Left colon (tissue), 2 donors: ENCODE data around the gene PHKG2. TPM values are rescaled to one million over a fixed set of nuclear protein-coding genes. Genes with fewer than 3 reads are reported as not detected.

Source experiments
- ATAC-seq: fragments of 200-7000 bp; cut with Tn5 transposase; one replicate; pipeline ENCODE4 v1.9.1; 2020; ENCODE audit warnings: mild to moderate bottlenecking, moderate library complexity
- DNase-seq, 2 donors: peaks; one replicate each; pipeline ENCODE4 v3.0.0-alpha.2; 2020
- intact Hi-C, 2 donors: fragments of 100-400 bp; cut with DNase I in 1 of 2; cut with micrococcal nuclease in 1 of 2; formaldehyde crosslinking; loops; one replicate each; pipeline versions ENCODE4 v1.11.2 to v1.14.0; 2022; cut with DNase I, micrococcal nuclease
- total RNA-seq, 2 donors: library from RNA; stranded (reverse); fragmentation: NEBNext Ultra II Directional; extraction: Animal tissue kit (Norgen Biotek cat#: 25700); gene quantifications; one replicate each; pipeline ENCODE4 v1.2.1, GENCODE V29; 2021
- donor health status: DM: no; HTN: no; CAD: no.
- donor health status: DM: yes; HTN: yes; CAD: no.

PHKG2 gene
- total RNA-seq, 2 donors from 2014 or later, result 38.0 to 42.8 TPM

GRCh38 chr16:30748634-30749445 is 615 bp downstream of the PHKG2 start:
- ATAC-seq, result peak; percentile 43
- DNase-seq, result peak; percentile 63 to 67
- intact Hi-C loops, result no loop called here

- ATAC-seq (no peak), DNase-seq (peak in 1 of 2 donors; percentile 4)
- intact Hi-C loops, result no loop called here
These were observed 2.0 kb downstream of the PHKG2 start for GRCh38 chr16:30750201-30750600.

- DNase-seq (peak in 1 of 2 donors; percentile 15), ATAC-seq (no peak)
- intact Hi-C loops, result no loop called here
These were observed 2.7 kb downstream of the PHKG2 start for GRCh38 chr16:30750876-30751465.

GRCh38 chr16:30753596-30753995 is 5.4 kb downstream of the PHKG2 start:
- no peak for ATAC-seq
- intact Hi-C loops, result no loop called here
- DNase-seq, result no peak

- no peak for ATAC-seq
- no peak for DNase-seq
- intact Hi-C loops, result no loop called here
These were observed 7.9 kb downstream of the PHKG2 start for GRCh38 chr16:30755955-30756780.

GRCh38 chr16:30756781-30757100 is 8.5 kb downstream of the PHKG2 start:
- ATAC-seq (no peak), DNase-seq (no peak)
- intact Hi-C loops, result no loop called here

GRCh38 chr16:30757316-30757715 is 9.1 kb downstream of the PHKG2 start:
- no peak for DNase-seq
- no peak for ATAC-seq
- intact Hi-C loops, result no loop called here

GRCh38 chr16:30758988-30759491 is 10.8 kb downstream of the PHKG2 start:
- intact Hi-C loops, result no loop called here
- no peak for ATAC-seq
- DNase-seq, result no peak

- intact Hi-C loops, result no loop called here
- no peak for ATAC-seq
- no peak for DNase-seq
These were observed 11.9 kb downstream of the PHKG2 start for GRCh38 chr16:30760001-30760559.

- intact Hi-C loops, result no loop called here
- DNase-seq (no peak), ATAC-seq (no peak)
These were observed 12.6 kb downstream of the PHKG2 start for GRCh38 chr16:30760577-30761426.

GRCh38 chr16:30761427-30761927 is 13.3 kb downstream of the PHKG2 start:
- intact Hi-C loops, result no loop called here
- ATAC-seq (peak; percentile 42), DNase-seq (peak in 1 of 2 donors; percentile 60)

GRCh38 chr16:30761928-30762902 is 14.0 kb downstream of the PHKG2 start, which contains the start of the genes CFAP119 and RNF40:
Gene CFAP119 (minus strand): TSS chr16:30762062. CDS start chr16:30761748, 314 bp downstream.
Gene RNF40 (plus strand): TSS chr16:30762322. CDS start chr16:30762546, 224 bp downstream.
- peak; percentile 93 for ATAC-seq
- intact Hi-C loops, result no loop called here
- DNase-seq, result peak; percentile 95 to 97

GRCh38 chr16:30762991-30763725 is 14.9 kb downstream of the PHKG2 start:
- ATAC-seq, result no peak
- DNase-seq, result no peak
- intact Hi-C loops, result no loop called here

- DNase-seq (no peak), ATAC-seq (no peak)
- intact Hi-C loops, result no loop called here
These were observed 15.9 kb downstream of the PHKG2 start for GRCh38 chr16:30764086-30764485.

GRCh38 chr16:30764816-30765465 is 16.7 kb downstream of the PHKG2 start:
- no peak for DNase-seq
- intact Hi-C loops, result no loop called here

More at GRCh38 chr16:30764816-30765465, 16.7 kb downstream of the PHKG2 start:
- ATAC-seq, result no peak
